Hematopoietic multipotent progenitor cell (in vitro differentiated cells): ENCODE results near the gene GIPC2. TPM values are rescaled to one million over a fixed set of nuclear protein-coding genes. Genes with fewer than 3 reads are reported as not detected.

Experiments
- DNase-seq, 3 donors: peaks; one replicate each; pipeline ENCODE4 v3.0.0-alpha.2; 2011 to 2015; ENCODE audit warnings: low read depth in 2 of 3, low spot score in 2 of 3
- total RNA-seq: library from RNA; depleted of rRNA; stranded (reverse); fragments of >200 nt; gene quantifications from one replicate; pipeline ENCODE4 v1.2.3, GENCODE V29; 2012

GIPC2 gene
- total RNA-seq, 1 donor: 0.54 TPM

GRCh38 chr1:78035121-78035520 is 10.6 kb upstream of the GIPC2 start:
- no peak for DNase-seq

DNA sequence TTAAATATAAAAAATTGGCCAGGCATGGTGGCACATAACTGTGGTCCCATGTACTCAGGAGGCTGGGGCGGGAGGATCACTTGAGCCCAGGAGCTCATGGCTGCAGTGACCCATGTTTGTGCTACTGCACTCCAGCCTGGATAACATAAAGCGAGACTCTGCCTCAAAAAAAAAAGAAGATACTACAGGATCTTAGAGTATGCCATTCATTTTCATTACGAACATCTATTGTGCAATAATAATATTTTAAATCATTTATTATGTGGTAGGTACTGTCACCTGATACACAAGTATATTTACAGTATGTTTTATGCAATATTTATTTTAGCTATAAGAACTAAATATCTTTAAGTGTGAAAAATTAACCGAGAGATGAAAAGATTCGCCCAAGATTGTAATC is 9.3 kb upstream of the GIPC2 start:
- no peak for DNase-seq

DNA sequence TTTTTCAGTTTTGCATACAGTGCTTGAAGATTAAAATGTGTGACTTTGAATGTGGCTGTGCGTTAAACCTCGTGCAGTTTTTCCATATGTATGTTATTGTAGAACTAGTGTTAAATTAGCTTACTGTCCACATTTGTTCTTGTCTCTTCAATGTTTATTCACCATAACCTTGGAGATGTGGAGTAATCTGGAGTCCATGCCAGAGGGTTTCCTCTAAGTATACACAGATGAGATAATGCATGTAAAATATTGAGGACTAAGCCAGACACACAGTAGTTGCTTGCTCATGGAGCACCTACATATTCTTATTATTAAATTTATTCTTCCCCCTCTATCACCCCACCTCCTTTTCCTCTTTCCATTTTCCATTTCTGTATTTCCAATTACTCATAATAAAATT is 7.7 kb upstream of the GIPC2 start:
- no peak for DNase-seq

DNA sequence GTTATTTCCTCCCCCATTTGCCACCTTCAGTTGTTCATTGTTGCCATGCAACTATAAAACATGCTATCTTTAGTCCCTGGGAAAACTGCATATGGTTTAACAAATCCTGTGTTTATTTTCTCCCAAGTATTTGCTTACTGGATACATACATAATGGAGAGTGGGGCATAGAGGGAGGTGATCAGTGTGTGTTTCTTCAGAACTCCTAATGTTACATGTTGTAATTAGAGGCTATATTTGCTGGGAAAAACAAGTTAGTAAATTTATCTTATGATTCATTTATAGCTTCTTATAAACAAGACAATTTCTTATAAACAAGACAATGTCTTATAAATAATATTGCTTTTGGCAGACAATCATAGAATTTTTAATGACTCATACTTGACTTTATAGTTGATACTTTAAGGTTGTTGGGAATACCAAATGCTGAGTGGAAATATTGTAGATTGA is 7.3 kb upstream of the GIPC2 start:
- no peak for DNase-seq

DNA sequence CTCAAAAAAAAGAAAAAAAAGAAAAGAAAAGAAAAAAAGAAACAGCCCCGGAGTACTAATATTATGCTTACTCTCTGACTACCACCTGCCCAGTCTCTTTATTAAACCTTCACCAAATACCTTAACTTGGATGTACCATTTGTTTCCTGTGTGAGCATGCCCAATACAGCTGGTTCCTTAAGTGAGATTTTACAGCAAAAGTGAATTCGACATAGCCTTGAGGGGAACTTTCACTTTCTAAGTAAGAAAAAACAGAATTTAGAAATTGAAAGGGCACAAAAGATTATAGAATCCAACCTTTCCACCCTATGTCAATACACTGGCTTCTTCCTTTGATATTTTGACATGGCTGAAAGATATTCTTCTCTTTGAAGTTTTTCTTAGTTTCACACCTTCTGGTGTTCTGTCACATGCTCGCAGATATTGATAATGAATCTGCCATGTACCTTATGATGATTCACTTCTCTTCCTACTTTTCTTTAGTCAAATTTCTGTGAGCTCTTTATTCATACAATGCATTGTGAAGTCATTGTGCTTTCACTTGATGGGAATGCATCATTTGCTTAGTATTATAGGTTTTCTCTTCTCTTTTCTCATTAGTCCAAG is 5.2 kb upstream of the GIPC2 start:
- peak in 1 of 3 donors; percentile 28 for DNase-seq

DNA sequence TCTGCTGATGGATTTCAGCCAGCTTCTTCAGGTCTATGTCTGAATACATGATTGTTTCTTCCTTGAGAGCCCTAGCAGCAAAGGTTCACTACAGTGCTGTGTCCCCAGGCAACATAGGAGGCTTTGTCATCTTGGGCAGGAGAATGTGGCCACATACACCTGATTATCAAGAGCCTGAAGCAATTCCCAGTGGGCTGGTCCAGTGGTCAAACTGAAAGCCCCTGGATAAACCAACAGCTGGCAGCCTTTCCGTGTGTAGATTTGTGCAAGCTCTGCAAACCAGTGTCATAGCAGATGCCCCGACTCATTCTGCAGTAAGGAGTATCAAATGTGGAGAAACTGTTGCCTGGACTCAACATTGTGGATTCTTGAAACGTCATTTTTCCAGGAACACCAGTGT is 2.3 kb upstream of the GIPC2 start:
- DNase-seq: no peak

GRCh38 chr1:78044796-78045562 is 787 bp upstream of the GIPC2 start:
- DNase-seq: peak in 1 of 3 donors; percentile 23

- peak in 1 of 3 donors; percentile 22 for DNase-seq
Measured at GRCh38 chr1:78045563-78045925, 222 bp upstream of the GIPC2 start.

- DNase-seq: no peak
Measured at GRCh38 chr1:78047106-78047505, 1.3 kb downstream of the GIPC2 start.

- no peak for DNase-seq
Measured at GRCh38 chr1:78047631-78048030, 1.9 kb downstream of the GIPC2 start.

GRCh38 chr1:78048446-78048845 is 2.7 kb downstream of the GIPC2 start:
- no peak for DNase-seq

DNA sequence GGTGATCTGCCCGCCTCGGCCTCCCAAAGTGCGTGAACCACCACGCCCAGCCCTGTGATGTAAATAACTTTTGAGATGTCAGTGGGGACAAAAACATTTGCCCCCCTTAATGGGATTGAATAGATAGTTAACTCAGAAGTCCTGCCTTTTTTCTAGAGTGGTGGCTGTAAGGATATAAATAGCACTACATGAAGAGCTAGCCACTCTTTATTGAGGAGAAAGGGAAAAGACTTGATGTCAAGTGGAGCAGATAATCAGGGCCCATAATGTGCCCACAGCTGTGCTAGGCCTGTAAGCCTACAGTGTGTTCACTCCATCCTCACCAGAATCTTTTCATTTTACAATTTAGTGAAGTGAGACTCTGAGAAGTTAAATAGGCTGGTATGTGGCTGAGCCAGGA is 3.6 kb downstream of the GIPC2 start:
- no peak for DNase-seq

DNA sequence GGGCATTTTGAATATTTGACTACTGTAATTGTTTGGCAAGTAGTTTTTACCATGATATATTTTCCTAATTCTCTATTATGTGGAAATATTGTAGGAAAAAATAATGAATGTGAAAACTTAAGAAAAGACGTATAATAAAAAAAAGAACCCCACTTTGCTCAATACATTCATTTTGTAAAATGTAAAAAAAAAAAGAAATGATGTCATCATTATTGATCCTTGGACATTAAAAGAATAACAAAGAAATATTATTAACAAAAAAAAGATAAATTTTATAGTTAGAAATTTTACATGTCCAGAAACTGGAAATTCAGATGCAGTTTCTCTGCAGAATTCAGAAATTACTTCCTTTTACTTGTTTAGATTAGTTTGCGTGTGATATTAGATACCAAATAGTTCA is 5.2 kb downstream of the GIPC2 start:
- no peak for DNase-seq

DNA sequence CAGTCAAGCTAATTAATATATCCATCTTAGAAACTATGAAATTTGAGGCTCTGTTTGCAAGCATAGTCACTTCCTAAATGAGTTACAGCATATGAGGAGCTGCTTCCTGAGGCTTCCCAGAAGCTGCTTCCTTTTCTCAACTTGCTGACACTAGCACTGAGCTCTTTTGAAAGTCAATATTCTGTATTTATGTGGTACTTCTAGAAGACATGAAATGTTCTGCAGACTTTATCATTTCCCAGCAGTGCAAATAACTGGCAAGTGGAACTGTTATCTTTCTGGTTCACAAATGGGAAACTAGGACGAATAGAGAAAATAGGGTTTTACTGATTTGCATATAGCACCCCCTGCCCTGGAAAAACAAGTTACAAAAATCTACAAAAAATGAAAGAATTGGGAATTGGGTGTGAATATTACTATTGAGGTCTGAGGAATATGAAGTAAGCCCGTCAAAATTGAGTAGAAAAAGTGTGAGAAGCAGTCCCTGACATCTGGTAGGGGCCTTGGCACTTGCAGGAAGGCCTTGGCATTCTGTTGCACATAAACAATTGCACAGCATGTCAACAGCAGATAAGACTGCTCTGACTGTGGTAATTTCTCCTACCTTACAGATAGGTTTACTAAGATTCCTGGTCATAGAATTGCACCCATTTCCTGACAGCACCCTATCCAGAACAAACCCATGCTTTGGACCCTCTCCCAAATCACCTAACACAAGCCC is 7.1 kb downstream of the GIPC2 start:
- DNase-seq: peak in 1 of 3 donors; percentile 13

DNA sequence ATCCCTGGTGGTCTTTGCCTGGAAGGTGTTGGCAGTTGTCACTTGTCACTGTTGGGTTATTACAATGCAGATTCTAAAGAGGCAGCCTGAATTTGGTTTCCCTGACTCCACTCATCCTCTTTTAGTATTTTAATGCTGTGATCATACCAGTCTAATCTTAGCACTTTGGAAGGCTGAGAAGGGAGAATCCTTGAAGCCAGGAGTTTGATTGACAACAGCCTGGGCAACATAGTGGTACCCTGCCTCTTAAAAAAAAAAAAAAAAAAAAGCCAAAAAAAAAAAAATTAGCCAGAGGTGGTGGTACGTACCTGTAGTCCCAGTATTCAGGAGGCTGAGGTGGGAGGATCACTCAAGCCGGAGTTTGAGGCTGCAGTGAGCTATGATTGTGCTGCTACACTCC is 7.7 kb downstream of the GIPC2 start:
- no peak for DNase-seq

- no peak for DNase-seq
Measured at GRCh38 chr1:78054559-78054958, 8.8 kb downstream of the GIPC2 start.

- no peak for DNase-seq
Measured at GRCh38 chr1:78054972-78055371, 9.2 kb downstream of the GIPC2 start.

DNA sequence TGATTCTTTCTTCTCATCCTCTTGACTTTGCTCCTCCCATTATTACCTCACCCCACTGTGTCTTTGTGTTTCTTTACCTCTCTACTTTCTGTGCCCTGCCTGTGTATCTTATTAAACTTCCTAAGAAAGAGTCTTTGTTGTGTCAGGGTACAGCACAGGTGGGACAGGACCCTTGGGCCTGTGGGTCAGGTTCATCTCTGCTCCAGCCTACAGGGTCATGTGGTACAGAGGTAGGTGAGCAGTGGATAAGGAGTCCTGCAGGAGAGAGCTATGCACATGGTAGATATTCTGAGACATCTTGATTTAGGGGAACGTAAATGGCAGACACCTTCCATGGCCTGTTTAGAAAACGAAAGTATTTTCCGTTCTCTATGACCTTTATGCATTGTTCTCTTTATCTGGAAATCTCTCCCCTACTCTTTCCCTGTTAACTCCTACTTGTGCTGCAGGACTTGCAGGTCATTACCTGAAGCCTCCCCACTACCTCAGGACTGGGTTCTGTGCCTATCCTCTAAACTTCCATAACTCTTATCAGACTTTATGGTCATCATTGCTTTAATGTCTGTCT is 9.9 kb downstream of the GIPC2 start:
- DNase-seq: no peak

GRCh38 chr1:78058670-78059069 is 12.9 kb downstream of the GIPC2 start:
- no peak for DNase-seq

GRCh38 chr1:78060857-78061563 is 15.2 kb downstream of the GIPC2 start:
- DNase-seq: no peak
